ENCODE measurements around the gene MPND.

- TF ChIP-seq, protein P1, sequence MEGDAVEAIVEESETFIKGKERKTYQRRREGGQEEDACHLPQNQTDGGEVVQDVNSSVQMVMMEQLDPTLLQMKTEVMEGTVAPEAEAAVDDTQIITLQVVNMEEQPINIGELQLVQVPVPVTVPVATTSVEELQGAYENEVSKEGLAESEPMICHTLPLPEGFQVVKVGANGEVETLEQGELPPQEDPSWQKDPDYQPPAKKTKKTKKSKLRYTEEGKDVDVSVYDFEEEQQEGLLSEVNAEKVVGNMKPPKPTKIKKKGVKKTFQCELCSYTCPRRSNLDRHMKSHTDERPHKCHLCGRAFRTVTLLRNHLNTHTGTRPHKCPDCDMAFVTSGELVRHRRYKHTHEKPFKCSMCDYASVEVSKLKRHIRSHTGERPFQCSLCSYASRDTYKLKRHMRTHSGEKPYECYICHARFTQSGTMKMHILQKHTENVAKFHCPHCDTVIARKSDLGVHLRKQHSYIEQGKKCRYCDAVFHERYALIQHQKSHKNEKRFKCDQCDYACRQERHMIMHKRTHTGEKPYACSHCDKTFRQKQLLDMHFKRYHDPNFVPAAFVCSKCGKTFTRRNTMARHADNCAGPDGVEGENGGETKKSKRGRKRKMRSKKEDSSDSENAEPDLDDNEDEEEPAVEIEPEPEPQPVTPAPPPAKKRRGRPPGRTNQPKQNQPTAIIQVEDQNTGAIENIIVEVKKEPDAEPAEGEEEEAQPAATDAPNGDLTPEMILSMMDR (tag by site-specific recombination; IDR thresholded peaks at IDR 0.05): no peak
- no peak for TF ChIP-seq KLF9 (tag by site-specific recombination; IDR thresholded peaks at IDR 0.05; ENCODE audit: low read depth)
- no peak for TF ChIP-seq ZNF416 (tag by site-specific recombination; IDR thresholded peaks at IDR 0.05)
- TF ChIP-seq REPIN1 (tag by site-specific recombination; IDR thresholded peaks at IDR 0.05; ENCODE audit: low read depth): no peak
- TF ChIP-seq ZBTB7A (tag by site-specific recombination; IDR thresholded peaks at IDR 0.05; ENCODE audit: low read depth): no peak
- no peak for TF ChIP-seq ZNF549 (tag by site-specific recombination; IDR thresholded peaks at IDR 0.05)
- no peak for TF ChIP-seq ZNF335 (tag by site-specific recombination; conservative IDR thresholded peaks at IDR 0.05)
- no peak for TF ChIP-seq ZNF837 (tag by site-specific recombination; IDR thresholded peaks at IDR 0.05)
- TF ChIP-seq SETDB1 (IDR thresholded peaks at IDR 0.05; ENCODE audit: insufficient read length, low read length): no peak
- TF ChIP-seq SP7 (tag by site-specific recombination; IDR thresholded peaks at IDR 0.05): no peak
Observed at GRCh38 chr19:4378886-4379285, 35.5 kb downstream of the MPND start.

All from HEK293 (cell line).